HG03095 (cell line): ENCODE results near the gene COL15A1.

Experiments
- ATAC-seq: cut with Tn5 transposase; IDR thresholded peaks from one replicate; pipeline ENCODE4 v1.9.1; 2021; ENCODE audit warnings: moderate library complexity; ENCODE audit not compliant: unreplicated experiment

Gene COL15A1

GRCh38 chr9:98992107-98992884 lies 48.6 kb downstream of the COL15A1 start:
- ATAC-seq, result no peak

- ATAC-seq, result peak; percentile 30
Measured at GRCh38 chr9:98992885-98993569, 49.3 kb downstream of the COL15A1 start.

- ATAC-seq, result peak; percentile 68
Measured at GRCh38 chr9:98993570-98993945, 49.9 kb downstream of the COL15A1 start.

GRCh38 chr9:98994172-98995058 lies 50.7 kb downstream of the COL15A1 start:
- ATAC-seq, result no peak

GRCh38 chr9:98995059-98995671 lies 51.5 kb downstream of the COL15A1 start:
- ATAC-seq, result no peak

GRCh38 chr9:98995971-98996504 lies 52.3 kb downstream of the COL15A1 start:
- no peak for ATAC-seq

- ATAC-seq, result no peak
Measured at GRCh38 chr9:98997604-98998003, 53.9 kb downstream of the COL15A1 start.

GRCh38 chr9:98998441-98999151 lies 54.9 kb downstream of the COL15A1 start:
- ATAC-seq, result peak; percentile 61

GRCh38 chr9:98999152-98999525 lies 55.4 kb downstream of the COL15A1 start:
- ATAC-seq, result no peak

- ATAC-seq, result no peak
Measured at GRCh38 chr9:99000476-99001395, 57.0 kb downstream of the COL15A1 start.

GRCh38 chr9:99001892-99002291 lies 58.2 kb downstream of the COL15A1 start:
- no peak for ATAC-seq

- ATAC-seq, result no peak
Measured at GRCh38 chr9:99002706-99003105, 59.0 kb downstream of the COL15A1 start.

- no peak for ATAC-seq
Measured at GRCh38 chr9:99003308-99003707, 59.6 kb downstream of the COL15A1 start.

GRCh38 chr9:99004115-99004514 lies 60.4 kb downstream of the COL15A1 start:
- ATAC-seq, result no peak

- no peak for ATAC-seq
Measured at GRCh38 chr9:99004717-99005460, 61.2 kb downstream of the COL15A1 start.

GRCh38 chr9:99005651-99006050 lies 61.9 kb downstream of the COL15A1 start:
- ATAC-seq, result no peak

GRCh38 chr9:99006511-99006910 lies 62.8 kb downstream of the COL15A1 start:
- no peak for ATAC-seq

GRCh38 chr9:99006979-99007378 lies 63.3 kb downstream of the COL15A1 start:
- ATAC-seq, result no peak
